GM21423 (cell line): ENCODE results near the gene CCR1.
"Not testable (repeated sequence)": the region's sequence is repeated elsewhere in the genome, so short reads cannot be mapped to it uniquely, and the experiment has no call there.

Experiments
- ATAC-seq: cut with Tn5 transposase; IDR thresholded peaks from one replicate; pipeline ENCODE4 v1.9.1; 2021; ENCODE audit warnings: mild to moderate bottlenecking, moderate library complexity; ENCODE audit not compliant: unreplicated experiment

The CCR1 gene

DNA sequence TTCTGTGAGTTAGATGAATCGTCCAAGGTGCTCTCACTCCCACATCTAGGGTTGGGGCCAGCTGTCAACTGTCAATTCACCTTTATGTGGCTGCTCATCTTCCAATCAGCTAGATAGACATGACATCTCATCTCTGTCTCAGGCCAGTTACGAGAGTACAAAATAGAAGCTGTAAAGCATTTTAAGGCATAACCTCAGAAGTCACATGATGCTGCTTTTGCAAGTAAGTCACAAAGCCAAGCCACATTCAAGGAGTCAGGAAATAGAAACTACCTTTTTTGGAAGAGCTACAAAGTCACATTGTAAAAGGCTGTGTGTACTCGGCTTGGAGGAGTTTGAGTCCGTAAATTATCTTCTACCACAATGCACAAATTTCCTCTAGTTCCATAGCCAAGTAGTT is 5.1 kb upstream of the CCR1 start:
- ATAC-seq, result no peak

DNA sequence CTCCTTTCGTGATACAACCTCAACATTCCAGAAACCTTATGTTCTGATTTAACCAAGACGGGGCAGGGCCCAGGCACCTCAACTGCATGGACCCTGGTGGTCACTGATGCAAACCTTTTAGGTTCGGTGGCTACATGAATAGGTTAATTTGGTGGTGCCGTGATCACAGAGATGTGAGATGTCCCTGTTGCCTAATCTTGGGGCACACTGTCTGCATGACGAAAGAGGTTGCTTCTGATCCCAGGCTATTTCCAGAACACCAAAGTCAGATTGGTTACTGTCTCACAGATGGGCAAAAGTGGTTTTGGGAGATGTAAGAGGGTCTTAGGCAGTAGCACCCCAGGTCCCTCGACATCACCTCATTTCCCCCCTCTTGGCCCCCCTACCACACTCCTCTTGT is 4.0 kb upstream of the CCR1 start:
- no peak for ATAC-seq

DNA sequence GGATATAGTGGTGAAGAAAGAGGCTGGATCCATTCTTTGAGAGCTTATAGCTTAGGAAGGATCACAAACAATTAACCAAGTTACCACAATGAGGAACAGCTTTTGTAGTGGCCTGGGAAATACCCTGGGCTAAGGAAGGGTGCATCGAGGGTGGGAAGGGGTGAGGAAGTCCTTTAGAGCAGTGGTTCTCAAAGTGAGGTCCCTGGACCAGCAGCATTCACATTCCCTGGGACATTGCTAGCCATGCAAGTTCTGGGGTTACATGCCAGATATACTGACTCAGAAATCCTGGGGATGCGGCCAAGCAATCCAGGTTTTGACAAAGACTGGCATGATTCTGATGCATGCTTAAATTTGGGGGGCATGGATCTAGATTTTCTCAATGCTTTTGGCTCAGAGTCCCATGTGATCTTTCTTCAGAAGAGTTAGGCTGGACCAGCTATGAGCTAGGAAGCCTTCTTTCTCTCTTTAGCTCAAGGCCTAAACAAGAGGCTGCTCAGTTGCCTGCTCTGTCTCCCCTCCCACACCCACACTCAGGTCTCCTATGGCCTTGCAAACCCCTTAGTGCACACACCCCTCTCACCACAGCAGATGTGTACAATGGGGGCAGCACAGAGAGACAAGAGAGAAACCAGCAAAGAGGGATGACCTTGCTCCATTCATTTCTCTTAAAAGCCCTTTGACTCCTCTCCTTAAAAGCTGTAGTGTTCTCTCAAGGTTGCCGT is 1.8 kb upstream of the CCR1 start:
- no peak for ATAC-seq

DNA sequence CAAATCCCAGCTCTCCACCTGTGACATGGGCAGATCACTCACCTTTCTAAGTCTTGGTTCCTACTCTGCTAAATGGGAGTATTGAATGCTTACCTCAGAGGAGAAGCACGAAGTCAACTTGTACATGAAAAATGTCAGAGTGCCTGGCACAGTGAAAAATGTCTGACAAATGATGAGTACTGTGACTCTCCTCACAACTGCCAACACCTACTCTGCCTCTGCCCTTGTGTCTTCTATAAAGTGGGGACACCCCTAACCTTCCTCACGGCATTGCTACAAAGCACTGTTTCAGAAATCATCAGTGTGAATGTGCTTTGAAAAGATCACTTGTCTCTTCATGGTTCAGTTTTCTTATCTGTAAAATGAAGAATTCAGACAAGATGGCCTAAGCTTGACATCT is 940 bp upstream of the CCR1 start:
- no peak for ATAC-seq

DNA sequence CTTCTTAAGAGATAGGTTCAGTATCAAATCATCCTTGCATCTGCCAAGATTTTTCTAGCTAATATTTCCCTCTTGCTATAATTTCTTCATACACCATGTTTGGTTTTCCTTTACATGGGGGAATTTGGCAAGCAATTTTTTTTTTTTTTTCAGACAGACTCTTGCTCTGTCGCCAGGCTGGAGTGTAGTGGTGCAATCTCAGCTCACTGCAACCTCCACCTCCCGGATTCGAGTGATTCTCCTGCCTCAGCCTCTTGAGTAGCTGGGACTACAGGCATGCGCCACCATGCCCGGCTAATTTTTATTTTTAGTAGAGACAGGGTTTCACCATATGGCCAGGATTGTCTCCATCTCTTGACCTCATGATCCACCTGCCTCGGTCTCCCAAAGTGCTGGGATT is 599 bp downstream of the CCR1 start:
- ATAC-seq, result not testable (repeated sequence)

DNA sequence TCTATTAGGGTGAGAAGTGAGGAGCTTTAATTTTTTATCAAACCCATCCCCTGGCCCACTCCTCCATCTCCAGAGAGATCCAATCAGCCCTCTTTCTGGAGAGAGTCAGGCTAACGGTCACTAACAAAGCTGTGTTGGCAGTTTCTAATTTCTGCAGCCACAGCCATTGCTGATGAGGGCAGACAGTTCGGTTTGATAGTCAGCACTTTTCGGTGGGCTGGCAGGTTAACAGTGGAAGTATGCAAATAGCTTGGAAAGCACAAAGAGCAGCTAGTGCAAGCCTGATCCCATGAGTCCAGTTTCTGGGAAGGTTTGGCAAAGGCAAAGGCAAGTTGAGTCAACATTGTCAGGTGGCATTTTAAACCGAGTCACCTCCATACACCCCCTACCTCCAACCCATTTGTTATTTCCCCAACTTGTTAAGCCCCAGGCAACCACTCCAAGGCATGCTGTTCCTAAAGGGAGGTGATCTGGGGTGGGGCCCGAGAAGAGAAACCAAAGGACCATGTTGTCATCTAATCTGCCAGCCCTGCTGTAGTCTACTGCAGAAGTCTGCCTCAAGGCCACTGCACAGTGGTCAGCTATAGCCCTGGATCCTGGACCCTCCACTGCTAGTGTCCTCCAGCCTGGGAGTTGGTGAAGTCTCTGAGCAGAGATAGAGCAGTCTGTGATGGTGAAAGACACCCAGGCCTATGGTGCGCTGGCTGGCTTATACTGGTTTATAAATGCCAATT is 1.7 kb downstream of the CCR1 start:
- no peak for ATAC-seq

DNA sequence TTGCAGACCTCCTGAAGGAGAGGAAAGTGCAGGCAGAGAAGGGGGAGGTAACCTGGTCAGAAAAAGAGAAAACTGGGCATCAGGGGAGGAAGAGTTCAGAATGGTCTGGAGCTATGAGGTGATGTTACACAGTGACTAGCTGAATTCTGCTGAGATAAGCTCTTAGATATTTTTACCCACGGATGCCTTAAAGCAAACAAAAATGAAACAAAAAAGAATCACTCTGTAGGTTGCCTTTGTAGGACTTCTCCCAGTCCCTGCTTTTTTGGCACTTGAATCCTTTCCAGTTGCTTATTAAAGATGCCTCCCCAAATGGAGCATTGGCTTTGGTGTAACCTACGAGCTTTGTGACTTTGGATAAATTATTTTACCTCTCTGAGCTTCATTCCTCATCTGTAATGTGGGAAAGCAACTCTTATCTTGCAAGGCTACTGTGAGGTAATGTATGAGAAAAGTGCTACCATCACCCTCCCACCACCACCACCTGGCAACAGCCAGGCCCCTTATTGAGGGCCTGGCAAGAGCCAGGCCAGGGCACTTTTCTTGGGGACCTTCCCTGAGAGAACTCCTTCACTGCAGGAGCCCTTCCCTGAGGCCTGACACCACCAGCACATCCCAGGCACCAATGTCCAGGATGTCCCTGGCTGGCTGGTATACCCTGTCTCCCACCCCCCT is 2.7 kb downstream of the CCR1 start:
- no peak for ATAC-seq

DNA sequence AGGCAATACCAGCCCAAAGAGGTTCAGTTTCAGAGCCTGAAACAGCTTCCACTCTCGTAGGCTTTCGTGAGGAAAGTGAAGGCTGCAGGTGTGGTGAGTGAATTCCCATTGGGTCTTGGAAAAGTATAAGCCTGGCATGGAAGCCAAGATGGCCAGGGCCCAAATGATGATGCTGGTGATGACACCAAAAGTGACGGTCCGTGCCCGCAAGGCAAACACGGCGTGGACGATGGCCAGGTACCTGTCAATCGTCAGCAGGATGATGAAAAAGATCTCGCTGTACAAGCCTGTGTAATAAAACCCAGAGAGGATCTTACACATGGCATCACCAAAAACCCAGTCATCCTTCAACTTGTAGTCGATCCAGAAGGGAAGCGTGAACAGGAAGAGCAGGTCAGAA is 4.4 kb downstream of the CCR1 start:
- no peak for ATAC-seq

DNA sequence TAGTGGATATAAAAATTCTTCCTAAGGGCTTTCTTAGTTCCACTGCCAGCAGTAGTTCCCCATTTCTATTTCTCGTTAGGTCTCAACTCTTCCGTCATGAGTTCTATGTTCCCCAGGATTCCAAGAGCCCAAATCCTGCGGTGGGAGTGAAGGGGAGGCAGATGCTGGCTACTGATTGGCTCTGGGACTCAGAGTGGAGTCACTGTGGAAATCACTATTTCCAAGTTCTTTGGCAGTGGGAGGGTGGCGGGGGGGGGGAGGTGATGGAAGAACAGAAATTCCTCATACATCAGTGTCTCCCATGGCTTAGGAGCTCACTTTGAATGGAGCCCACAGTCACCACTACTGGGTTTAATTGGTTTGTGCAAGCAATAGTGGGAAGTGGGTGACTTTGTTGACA is 5.6 kb downstream of the CCR1 start:
- ATAC-seq, result no peak

DNA sequence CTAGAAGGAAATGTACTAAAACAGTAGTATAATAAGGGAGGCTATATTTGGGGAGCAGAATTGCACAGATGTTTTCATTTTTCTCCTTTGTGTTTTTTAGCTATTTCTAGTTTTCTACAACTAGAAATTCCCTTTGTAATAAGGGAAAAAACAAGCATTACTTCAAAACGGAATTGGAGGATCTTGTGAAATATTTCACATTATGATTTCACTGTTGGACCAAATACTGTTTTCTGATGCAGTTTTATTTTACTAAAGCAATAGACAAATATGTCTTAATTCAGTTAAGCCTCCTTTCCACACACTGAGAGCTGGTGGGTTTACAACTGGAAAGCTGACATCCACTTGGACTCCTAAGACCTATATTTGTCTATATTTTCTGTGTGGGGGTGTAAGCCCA is 7.3 kb downstream of the CCR1 start:
- ATAC-seq, result no peak

DNA sequence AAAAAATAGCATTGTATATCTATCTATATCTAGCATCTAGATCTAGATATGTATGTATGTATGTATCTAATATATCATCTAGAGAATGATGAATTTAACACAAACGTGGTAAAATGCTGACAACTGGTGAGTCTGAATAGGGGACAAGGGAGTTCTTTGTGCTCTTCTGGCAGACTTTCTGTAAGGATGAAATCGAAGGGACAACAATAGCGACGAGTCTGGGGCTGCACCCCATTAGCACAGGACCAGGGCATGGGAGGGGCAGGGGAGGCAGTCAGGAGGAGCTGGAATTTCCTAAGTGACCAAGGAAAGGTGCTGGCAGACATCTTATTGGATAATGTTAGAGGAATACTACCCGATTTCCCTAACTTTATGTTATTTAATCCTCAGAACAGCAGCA is 7.9 kb downstream of the CCR1 start:
- ATAC-seq, result no peak

DNA sequence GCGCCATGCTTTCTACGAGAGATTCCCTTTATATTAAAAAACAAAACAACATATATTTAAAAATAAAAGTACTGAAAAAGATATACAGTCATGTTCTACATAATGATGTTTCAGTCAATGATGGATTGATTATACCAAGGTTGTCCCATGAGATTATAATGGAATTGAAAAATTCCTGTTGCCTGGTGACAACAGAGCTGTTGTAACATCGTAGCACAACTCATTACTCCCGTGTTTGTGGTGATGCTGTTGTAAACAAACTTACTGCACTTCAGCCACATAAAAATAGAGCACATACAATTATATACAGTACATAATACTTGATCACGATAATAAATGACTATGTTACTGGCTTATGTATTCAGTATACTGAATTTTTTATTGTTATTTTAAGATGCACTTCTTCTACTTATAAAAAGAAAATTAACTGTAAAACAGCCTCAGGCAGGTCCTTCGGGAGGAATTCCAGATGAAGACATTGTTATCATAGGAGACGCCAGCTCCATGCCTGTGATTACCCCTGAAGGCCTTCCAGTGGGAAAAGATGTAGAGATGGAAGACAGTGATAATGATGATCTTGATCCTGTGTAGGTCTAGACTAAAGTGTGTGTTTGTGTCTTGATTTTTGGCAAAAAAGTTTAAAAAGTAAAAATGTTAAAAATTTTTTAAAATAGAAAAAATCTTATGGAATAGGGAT is 11.7 kb downstream of the CCR1 start:
- ATAC-seq, result no peak

DNA sequence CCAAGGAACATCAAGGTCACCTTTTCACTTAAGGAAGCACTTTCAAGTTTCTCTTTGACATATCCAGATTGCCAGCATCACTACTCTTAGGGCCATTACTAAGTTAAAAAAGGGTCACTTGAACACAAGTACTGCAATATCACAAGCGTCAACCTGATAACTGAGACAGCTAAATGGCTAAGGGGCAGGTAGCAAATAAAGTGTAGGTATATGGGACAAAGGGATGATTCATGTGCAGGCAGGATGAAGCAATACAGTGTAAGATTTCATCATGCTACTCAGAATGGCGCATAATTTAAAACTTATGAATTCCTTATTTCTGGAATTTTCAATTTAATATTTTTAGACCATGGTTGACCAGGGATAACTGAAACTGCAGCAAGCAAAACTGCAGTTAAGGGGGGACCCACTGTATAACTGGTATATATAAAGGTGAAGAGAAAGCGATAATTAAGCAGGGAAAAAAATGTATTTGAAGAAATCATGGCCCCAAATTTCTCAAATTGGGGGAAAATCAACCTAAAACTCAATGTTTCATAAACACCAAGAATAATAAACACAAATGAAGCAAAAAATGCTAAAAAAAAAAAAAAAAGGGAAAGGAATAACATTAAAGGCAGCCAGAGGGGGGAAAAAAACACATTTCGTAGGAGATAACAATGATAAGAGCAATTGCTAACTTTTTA is 13.1 kb downstream of the CCR1 start:
- no peak for ATAC-seq

DNA sequence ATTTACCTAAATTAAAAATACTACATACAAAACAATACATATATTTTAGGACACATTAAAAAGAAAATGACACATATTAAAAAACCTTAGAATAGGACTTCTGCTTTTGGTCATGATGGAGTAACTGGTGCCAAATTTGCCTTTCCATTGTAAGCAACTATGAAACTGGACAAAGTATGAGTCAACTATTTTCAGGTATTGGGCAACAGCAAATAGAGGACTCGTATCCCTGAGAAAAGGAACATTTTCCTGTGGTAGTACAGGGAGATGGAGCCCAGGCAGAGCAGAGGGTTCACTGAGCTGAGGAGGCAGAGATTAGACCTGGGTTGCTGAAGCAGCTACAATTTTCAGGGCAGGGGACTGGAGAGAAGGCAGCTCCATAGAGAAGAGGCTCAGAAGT is 14.7 kb downstream of the CCR1 start:
- ATAC-seq, result no peak

DNA sequence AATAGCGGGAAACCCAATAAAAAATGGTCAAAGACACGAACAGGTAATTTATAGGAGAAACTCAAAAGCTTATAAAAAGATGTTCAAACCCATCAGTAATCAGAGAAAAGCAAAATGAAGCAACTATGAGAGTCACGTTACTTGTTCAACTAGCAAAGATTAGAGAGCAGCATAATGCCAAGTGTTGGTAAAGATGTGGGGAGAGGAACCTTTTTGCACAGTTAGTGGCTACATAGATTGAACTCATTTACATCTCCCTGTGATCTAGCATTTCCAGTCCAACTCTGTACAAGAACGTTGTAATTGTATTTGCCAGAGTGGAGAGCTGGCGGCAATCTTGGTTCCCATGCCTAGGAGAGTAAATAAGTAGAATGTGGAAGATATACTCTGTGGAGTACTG is 15.2 kb downstream of the CCR1 start:
- ATAC-seq, result no peak

DNA sequence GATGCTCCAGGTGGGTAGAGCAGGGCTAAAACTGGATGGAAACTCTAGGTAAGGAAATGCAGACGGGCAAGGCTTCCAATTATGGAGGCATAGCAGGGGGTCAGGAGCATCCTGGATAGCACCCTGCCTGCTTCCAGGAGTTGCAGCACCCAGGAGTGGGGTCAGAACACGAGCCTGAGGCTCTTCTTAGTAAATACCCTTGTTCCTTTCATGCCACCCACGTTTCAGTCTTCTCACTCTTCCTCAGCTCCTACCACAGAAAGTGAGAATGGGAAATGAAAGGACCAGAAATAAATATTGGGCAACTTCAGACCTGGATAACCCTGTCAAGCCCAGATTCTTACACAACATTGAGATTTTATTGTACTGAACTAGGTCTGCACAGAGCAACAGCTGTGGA is 16.4 kb downstream of the CCR1 start:
- no peak for ATAC-seq

DNA sequence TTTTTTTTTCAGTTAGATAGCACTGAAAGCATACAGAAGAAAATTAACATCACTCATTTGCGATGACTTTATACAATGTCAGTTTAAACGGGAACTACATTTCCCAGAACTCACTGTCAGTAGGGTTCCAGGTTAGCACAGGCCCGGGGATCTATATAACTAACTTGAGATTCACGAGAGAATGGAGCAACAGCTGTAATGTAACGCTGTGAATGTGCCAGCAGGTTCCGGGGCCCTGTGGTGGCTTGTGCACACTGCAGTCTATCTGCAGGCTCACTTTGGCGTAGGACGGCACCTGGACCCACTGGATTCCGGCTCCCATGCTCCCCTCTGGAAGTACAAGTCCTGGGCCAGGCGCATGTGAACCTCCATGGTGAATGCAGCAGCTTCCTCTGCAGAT is 19.4 kb downstream of the CCR1 start:
- ATAC-seq, result no peak

DNA sequence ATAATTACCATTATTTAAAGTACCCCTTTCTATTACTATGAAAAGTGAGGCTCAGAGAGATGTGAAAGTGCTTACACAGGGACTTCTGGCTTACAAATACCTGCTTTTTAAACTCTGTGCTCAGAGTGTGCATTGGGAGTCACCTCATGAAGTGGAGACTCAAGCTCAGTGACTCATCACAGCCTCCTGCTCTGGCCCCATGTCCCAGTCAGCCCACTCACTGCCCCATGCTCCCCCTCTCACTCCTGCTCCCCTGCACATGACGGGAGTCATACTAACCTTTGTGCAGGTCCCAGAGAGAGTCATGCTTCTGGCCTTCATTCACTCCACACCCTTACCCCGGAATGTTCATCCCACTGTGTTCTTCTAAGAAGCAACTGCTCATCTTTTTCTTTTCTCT is 20.2 kb downstream of the CCR1 start:
- no peak for ATAC-seq

DNA sequence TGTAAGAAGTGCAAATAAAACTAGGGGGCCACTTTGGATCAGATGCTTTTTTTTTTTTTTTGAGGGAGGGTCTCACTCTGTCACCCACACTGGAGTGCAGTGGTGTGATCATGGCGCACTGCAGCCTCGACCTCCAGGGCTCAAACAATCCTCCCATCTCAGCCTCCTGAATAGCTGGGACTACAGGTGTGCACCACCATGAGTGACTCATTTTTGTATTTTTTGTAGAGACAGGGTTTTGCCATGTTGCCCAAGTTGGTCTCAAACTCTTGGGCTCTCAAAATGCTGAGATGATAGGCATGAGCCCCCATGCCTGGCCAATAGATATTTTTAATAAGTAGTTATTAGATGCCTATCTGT is 20.8 kb downstream of the CCR1 start:
- ATAC-seq, result peak; percentile 14

DNA sequence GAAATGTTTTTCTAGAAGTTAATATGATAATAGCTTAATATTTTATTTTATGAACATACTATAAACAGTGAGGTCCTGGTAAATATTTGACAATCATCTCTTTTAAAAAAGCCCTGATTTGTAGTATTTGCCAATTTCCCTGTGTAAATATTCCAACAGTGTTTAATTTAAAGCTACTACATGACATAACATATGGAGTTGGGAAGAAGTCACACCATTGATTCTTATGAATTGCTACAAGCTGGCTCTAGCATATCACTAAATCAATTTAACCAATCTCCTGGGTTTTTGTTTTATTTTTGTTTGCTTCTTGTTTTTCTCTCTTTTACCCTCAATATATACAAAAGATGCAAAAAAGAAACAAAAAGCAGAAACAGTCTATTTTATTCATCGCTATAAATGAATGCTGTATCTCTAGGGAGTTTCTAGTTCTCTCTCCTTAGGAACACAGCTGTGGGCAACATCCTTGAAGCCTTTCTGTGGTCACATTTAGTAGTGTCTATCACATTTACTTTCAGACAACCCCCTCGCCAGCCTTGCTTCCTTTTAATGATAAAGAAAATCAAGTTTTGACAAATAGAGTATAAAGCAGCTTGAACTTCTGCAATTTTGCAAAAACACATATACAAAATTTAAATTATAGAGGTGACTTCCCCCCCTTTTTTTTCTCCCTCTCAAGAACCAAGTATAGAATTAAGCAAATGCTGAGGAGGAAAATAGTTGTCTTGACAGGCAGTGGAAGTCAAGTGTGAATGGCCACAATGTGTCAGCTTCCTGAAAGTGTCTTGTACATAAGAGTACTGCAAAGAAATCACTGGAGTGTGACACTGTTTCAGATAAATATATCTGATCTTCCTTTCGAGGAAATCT is 21.4 kb downstream of the CCR1 start:
- ATAC-seq, result peak; percentile 81
